ENCODE results near the gene C3orf80. TPM values are rescaled to one million over a fixed set of nuclear protein-coding genes. Genes with fewer than 3 reads are reported as not detected.
"Not testable (repeated sequence)": the region's sequence is repeated elsewhere in the genome, so short reads cannot be mapped to it uniquely, and the experiment has no call there.

The C3orf80 gene
- total and polyA plus RNA-seq, 4 donors: 0.55 to 4.2 (median 3.7) TPM

- no peak for DNase-seq (ENCODE audit: low read depth in 4 of 6, low spot score in 6 of 6)
- Histone ChIP-seq H3K4me1 (ENCODE audit: control insufficient read depth, insufficient read depth, low read length) (no peaks in the 10 kb centered on the region), H3K9me3 (ENCODE audit: control insufficient read depth, insufficient read depth, low read length) (no peaks in the 10 kb centered on the region), H3K4me3 (ENCODE audit: low read depth, low read length) (no peak overlapping the region), H3K27ac (ENCODE audit: low read depth, low read length) (no peak overlapping the region), H3K36me3 (ENCODE audit: control insufficient read depth, insufficient read depth, low read length) (no peaks in the 10 kb centered on the region), H3K27me3 (ENCODE audit: control insufficient read depth, insufficient read depth, low read length) (no peaks in the 10 kb centered on the region)
- WGBS (ENCODE audit: insufficient coverage): no CpG with 5 or more reads among the region's 2 CpGs
These were observed 37.9 kb upstream of the C3orf80 start for GRCh38 chr3:160187288-160187687.

DNA sequence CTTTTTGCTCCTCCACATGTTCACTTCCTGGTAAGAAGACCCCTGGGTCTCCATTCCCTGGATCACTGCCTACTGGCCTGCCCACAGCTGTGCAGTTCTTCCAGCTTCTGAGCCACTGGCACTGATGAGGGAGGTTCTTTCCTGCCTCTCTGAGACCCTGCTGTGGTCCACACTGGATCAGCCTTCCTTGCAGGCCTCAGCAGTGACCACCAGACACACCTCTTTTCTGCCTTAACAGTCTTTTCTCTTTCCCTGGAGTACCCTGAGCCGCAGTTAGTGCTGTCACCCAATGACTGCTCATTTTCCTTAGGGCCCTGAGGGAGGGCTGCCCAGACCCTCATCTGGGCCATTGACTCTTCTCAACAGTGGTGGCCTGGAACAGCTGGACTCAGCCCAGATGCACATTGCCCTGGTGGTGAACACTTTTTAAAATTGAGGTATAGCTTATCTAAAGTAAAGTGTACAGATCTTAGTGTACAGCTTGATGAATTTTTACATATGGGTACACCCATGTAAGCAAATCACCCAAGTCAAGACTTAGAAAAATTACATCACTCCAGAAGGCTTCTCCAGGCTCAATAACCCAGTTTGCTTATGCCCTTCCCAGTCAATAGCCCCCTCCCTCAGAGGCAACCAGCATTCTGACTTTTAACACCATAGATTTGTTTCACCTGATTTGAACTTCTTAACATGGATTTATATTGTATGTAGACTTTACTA, 32.8 kb upstream of the C3orf80 start:
- Histone ChIP-seq H3K4me3 (ENCODE audit: low read depth, low read length) (no peak overlapping the region), H3K4me1 (ENCODE audit: control insufficient read depth, insufficient read depth, low read length) (no peaks in the 10 kb centered on the region), H3K27me3 (ENCODE audit: control insufficient read depth, insufficient read depth, low read length) (no peaks in the 10 kb centered on the region), H3K27ac (ENCODE audit: low read depth, low read length) (no peak overlapping the region), H3K9me3 (ENCODE audit: control insufficient read depth, insufficient read depth, low read length) (no peaks in the 10 kb centered on the region), H3K36me3 (ENCODE audit: control insufficient read depth, insufficient read depth, low read length) (no peaks in the 10 kb centered on the region)
- 82% methylated on average over 1 of the region's 1 CpG for WGBS (ENCODE audit: insufficient coverage)
- DNase-seq (ENCODE audit: low read depth in 4 of 6, low spot score in 6 of 6): no peak

GRCh38 chr3:160193644-160194192, 31.5 kb upstream of the C3orf80 start:
- DNase-seq (ENCODE audit: low read depth in 4 of 6, low spot score in 6 of 6): no peak
- no peaks in the 10 kb centered on the region for H3K36me3 ChIP-seq (ENCODE audit: control insufficient read depth, insufficient read depth, low read length)
- no peak overlapping the region for H3K27ac ChIP-seq (ENCODE audit: low read depth, low read length)
- 90% methylated on average over 1 of the region's 6 CpGs for WGBS (ENCODE audit: insufficient coverage)
- no peaks in the 10 kb centered on the region for H3K9me3 ChIP-seq (ENCODE audit: control insufficient read depth, insufficient read depth, low read length)
- no peaks in the 10 kb centered on the region for H3K27me3 ChIP-seq (ENCODE audit: control insufficient read depth, insufficient read depth, low read length)
- H3K4me3 ChIP-seq (ENCODE audit: low read depth, low read length): no peak overlapping the region
- no peaks in the 10 kb centered on the region for H3K4me1 ChIP-seq (ENCODE audit: control insufficient read depth, insufficient read depth, low read length)

DNA sequence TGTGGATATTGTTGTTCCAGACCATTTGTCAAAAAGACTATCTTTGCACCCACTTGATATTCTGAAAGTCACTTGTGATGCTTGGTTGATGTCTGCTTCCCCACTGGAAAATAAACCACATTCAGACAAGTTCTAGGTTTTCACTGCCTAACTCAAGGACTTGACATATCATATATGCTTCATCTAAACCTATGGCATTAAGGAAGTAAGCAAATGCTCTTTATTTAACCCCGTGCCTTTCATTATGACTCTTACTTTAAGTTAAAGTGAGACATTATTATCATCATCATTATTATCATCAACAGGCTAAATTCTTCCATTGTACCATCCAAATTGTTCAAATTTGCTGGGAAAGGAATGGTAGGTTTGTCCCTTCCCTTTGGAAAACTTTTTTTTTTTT, 30.8 kb upstream of the C3orf80 start:
- no peaks in the 10 kb centered on the region for H3K9me3 ChIP-seq (ENCODE audit: control insufficient read depth, insufficient read depth, low read length)
- no peak overlapping the region for H3K4me3 ChIP-seq (ENCODE audit: low read depth, low read length)
- WGBS (ENCODE audit: insufficient coverage): no CpG with 5 or more reads among the region's 1 CpG
- H3K36me3 ChIP-seq (ENCODE audit: control insufficient read depth, insufficient read depth, low read length): no peaks in the 10 kb centered on the region
- no peak for DNase-seq (ENCODE audit: low read depth in 4 of 6, low spot score in 6 of 6)
- H3K27me3 ChIP-seq (ENCODE audit: control insufficient read depth, insufficient read depth, low read length): no peaks in the 10 kb centered on the region
- H3K27ac ChIP-seq (ENCODE audit: low read depth, low read length): no peak overlapping the region
- no peaks in the 10 kb centered on the region for H3K4me1 ChIP-seq (ENCODE audit: control insufficient read depth, insufficient read depth, low read length)

DNA sequence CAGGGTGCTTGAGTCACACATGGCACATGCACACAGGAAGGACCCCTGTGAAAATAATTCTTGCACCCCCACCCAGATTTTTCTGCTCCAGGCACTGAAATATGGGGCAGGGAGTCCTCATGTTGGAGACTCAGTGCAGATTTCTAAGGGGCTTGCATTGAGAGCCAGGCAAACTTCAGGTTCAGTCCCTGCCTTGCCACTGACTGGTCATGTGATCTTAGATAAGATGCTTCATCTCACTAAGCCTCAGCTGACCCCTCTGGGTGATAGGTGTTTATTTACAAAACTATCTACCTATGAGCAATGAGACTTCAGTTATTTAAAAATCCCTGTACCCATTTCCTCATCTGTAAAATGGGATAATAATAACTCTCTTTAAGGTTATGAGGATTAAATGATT, 30.1 kb upstream of the C3orf80 start:
- no peaks in the 10 kb centered on the region for H3K4me1 ChIP-seq (ENCODE audit: control insufficient read depth, insufficient read depth, low read length)
- DNase-seq (ENCODE audit: low read depth in 4 of 6, low spot score in 6 of 6): no peak
- H3K27ac ChIP-seq (ENCODE audit: low read depth, low read length): no peak overlapping the region
- no peaks in the 10 kb centered on the region for H3K27me3 ChIP-seq (ENCODE audit: control insufficient read depth, insufficient read depth, low read length)
- no peaks in the 10 kb centered on the region for H3K9me3 ChIP-seq (ENCODE audit: control insufficient read depth, insufficient read depth, low read length)
- H3K36me3 ChIP-seq (ENCODE audit: control insufficient read depth, insufficient read depth, low read length): no peaks in the 10 kb centered on the region
- H3K4me3 ChIP-seq (ENCODE audit: low read depth, low read length): no peak overlapping the region

- H3K36me3 ChIP-seq (ENCODE audit: control insufficient read depth, insufficient read depth, low read length): no peaks in the 10 kb centered on the region
- no peaks in the 10 kb centered on the region for H3K9me3 ChIP-seq (ENCODE audit: control insufficient read depth, insufficient read depth, low read length)
- no peaks in the 10 kb centered on the region for H3K27me3 ChIP-seq (ENCODE audit: control insufficient read depth, insufficient read depth, low read length)
- no peaks in the 10 kb centered on the region for H3K4me1 ChIP-seq (ENCODE audit: control insufficient read depth, insufficient read depth, low read length)
- 75% methylated on average over 9 of the region's 9 CpGs for WGBS (ENCODE audit: insufficient coverage)
- H3K4me3 ChIP-seq (ENCODE audit: low read depth, low read length): no peak overlapping the region
- DNase-seq (ENCODE audit: low read depth in 4 of 6, low spot score in 6 of 6): no peak
- no peak overlapping the region for H3K27ac ChIP-seq (ENCODE audit: low read depth, low read length)
These were observed 28.6 kb upstream of the C3orf80 start for GRCh38 chr3:160196511-160197104.

GRCh38 chr3:160199108-160199507, 26.1 kb upstream of the C3orf80 start:
- H3K27me3 ChIP-seq (ENCODE audit: control insufficient read depth, insufficient read depth, low read length): no peaks in the 10 kb centered on the region
- no CpG with 5 or more reads among the region's 3 CpGs for WGBS (ENCODE audit: insufficient coverage)
- no peak overlapping the region for H3K4me3 ChIP-seq (ENCODE audit: low read depth, low read length)
- H3K36me3 ChIP-seq (ENCODE audit: control insufficient read depth, insufficient read depth, low read length): no peaks in the 10 kb centered on the region
- no peaks in the 10 kb centered on the region for H3K9me3 ChIP-seq (ENCODE audit: control insufficient read depth, insufficient read depth, low read length)
- no peaks in the 10 kb centered on the region for H3K4me1 ChIP-seq (ENCODE audit: control insufficient read depth, insufficient read depth, low read length)
- DNase-seq (ENCODE audit: low read depth in 4 of 6, low spot score in 6 of 6): peak in 1 of 6 donors; percentile 71
- no peak overlapping the region for H3K27ac ChIP-seq (ENCODE audit: low read depth, low read length)

DNA sequence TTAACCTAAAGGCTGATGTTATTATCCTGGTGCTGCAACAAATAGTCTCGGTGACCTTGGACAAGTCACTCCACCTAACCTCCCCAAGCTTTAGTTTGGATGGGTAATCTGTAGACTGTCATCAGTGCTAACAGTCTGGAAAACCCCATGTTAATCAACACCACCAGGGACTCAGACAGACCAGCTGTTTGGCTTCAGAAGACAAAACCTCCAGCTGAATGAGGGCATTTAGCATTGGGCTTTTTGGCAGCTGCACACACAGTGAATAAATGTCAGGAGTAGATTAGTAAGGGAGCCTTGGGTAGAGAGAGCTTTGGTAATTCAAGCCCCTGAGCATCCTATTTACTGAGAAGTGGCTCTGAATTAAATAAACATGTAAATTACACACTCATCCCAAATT, 24.9 kb upstream of the C3orf80 start:
- no peak overlapping the region for H3K27ac ChIP-seq (ENCODE audit: low read depth, low read length)
- no peak overlapping the region for H3K4me3 ChIP-seq (ENCODE audit: low read depth, low read length)
- DNase-seq (ENCODE audit: low read depth in 4 of 6, low spot score in 6 of 6): peak in 2 of 6 donors; percentile 19 to 86
- no peaks in the 10 kb centered on the region for H3K36me3 ChIP-seq (ENCODE audit: control insufficient read depth, insufficient read depth, low read length)
- H3K9me3 ChIP-seq (ENCODE audit: control insufficient read depth, insufficient read depth, low read length): no peaks in the 10 kb centered on the region
- no peaks in the 10 kb centered on the region for H3K4me1 ChIP-seq (ENCODE audit: control insufficient read depth, insufficient read depth, low read length)
- no CpG with 5 or more reads among the region's 1 CpG for WGBS (ENCODE audit: insufficient coverage)
- H3K27me3 ChIP-seq (ENCODE audit: control insufficient read depth, insufficient read depth, low read length): no peaks in the 10 kb centered on the region

- not testable (repeated sequence) for H3K36me3 ChIP-seq (ENCODE audit: control insufficient read depth, insufficient read depth, low read length); H3K27ac ChIP-seq (ENCODE audit: low read depth, low read length); H3K9me3 ChIP-seq (ENCODE audit: control insufficient read depth, insufficient read depth, low read length); DNase-seq (ENCODE audit: low read depth in 4 of 6, low spot score in 6 of 6); H3K4me3 ChIP-seq (ENCODE audit: low read depth, low read length); H3K27me3 ChIP-seq (ENCODE audit: control insufficient read depth, insufficient read depth, low read length); H3K4me1 ChIP-seq (ENCODE audit: control insufficient read depth, insufficient read depth, low read length)
- 83% methylated on average over 3 of the region's 5 CpGs for WGBS (ENCODE audit: insufficient coverage)
These were observed 20.7 kb upstream of the C3orf80 start for GRCh38 chr3:160204396-160205011.

- Histone ChIP-seq H3K9me3 (ENCODE audit: control insufficient read depth, insufficient read depth, low read length) (no peaks in the 10 kb centered on the region), H3K4me3 (ENCODE audit: low read depth, low read length) (no peak overlapping the region), H3K27ac (ENCODE audit: low read depth, low read length) (no peak overlapping the region), H3K4me1 (ENCODE audit: control insufficient read depth, insufficient read depth, low read length) (no peaks in the 10 kb centered on the region), H3K27me3 (ENCODE audit: control insufficient read depth, insufficient read depth, low read length) (no peaks in the 10 kb centered on the region), H3K36me3 (ENCODE audit: control insufficient read depth, insufficient read depth, low read length) (no peaks in the 10 kb centered on the region)
- no peak for DNase-seq (ENCODE audit: low read depth in 4 of 6, low spot score in 6 of 6)
- 77% methylated on average over 2 of the region's 4 CpGs for WGBS (ENCODE audit: insufficient coverage)
These were observed 19.6 kb upstream of the C3orf80 start for GRCh38 chr3:160205606-160206005.

Measured in spinal cord (tissue), 10 donors.